ENCODE data around the gene DENND4B.

Gene DENND4B

DNA sequence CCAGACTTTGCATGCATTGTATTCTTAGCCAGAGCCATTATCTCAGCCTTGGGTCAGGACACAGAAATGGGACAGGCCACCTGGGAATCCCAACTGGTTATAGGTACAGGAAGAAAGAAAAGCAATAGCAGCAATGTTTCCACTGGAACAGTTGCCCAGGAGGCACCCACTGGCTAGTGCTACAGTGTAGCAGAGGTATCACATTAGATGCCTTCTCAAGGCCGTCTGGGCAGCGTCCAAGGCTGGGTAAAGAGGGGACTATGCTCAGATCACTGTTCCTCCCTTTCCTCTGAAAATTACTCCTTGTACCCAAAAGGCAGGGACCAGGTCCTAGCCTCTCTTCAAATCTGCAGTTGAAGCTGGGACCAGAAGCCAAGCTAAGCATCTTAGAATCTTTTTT, 23.8 kb upstream of the DENND4B start:
- no peak for DNase-seq

- DNase-seq = no peak
Observed at GRCh38 chr1:153968972-153969371, 22.5 kb upstream of the DENND4B start.

DNA sequence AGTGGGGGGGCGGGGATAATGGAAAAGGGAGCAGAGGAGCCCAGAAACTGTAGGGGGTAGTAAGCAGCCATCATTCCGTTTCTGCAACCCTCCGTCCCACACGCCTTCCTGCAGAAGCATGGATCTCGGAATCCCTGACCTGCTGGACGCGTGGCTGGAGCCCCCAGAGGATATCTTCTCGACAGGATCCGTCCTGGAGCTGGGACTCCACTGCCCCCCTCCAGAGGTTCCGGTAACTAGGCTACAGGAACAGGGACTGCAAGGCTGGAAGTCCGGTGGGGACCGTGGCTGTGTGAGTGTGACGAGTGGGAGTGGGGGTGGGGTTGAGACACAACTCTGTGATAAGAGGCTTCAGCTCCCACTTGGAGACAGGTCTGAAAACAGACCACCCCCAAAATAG, 21.9 kb upstream of the DENND4B start:
- DNase-seq = peak in 1 of 2 experiments; percentile 76

GRCh38 chr1:153968000-153968363, 21.5 kb upstream of the DENND4B start:
- DNase-seq = peak in 1 of 2 experiments; percentile 72

- peak; percentile 99 for DNase-seq
Observed at GRCh38 chr1:153967107-153967999, 20.8 kb upstream of the DENND4B start, which contains the start of gene CREB3L4. TSS of gene CREB3L4 (plus strand) at chr1:153967902. CDS start at chr1:153968526, 624 bp downstream.

DNA sequence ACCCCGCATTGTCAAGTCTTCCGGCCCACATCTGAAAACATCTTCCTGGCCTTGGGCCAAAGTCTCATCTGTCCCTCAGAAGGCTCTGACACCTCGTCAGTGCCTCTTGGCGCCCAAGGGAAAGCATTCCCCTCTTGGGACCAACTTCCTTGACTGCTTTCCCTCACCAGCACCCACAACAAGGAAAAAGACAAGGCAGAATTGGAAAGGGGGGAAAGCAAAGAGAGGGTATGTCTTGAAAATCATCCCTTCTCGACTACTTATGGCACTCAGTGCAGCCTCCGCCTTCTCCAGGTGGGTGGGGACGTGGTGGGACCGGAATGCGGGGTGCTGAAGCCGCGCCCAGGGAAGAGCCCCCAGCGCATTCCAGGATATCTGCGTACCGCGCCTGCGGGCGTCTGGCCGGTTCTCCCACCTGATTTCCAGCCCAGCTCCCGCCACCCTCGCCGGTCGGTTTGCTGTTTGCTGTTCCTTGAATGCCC, 17.4 kb upstream of the DENND4B start:
- DNase-seq = no peak

DNA sequence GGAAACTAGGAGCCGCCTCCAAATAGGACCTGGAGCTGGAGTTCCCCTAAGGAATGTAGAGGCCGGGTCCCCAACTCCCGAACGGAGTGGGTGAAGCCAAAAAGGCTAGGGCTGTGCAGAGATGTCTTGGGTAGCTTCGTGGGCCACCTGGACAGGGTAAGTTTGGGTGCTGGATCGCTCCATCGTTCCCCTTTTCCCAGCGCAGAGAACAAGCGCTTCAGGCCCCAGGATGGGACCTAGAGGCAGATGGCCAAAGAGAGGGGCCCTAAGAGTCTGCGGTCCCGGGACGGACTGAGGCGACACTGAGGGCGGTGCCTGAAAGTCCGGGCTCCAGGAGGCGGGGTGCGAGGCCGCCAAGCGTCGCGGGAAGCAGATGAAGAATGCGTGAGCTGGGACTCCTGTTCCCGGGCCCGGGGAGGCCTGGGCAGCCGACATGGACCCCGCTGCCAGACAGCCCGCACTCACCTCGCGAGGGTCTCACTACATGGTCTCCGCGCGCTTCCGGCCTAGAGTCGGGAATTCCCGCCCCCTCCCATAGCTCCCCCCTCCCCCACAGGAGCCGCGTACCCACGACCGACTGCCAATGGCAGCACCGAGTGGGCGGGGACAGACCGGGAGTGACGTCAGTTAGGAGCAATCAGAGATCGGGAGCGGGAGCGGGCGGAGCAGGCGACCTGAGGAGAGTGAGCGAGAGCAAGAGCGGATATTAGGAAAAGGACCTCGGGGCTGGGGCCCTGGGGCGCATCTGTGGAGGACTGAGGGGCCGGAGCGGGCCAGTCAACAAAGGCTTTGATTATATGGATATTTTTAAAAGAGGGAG, 16.7 kb upstream of the DENND4B start, which contains the start of gene SLC39A1:
SLC39A1 (minus strand) TSS at position 508 of the 820 bp plus-strand sequence. CDS start 822 bp downstream, outside the sequence.
- peak; percentile 99 to 100 for DNase-seq

DNA sequence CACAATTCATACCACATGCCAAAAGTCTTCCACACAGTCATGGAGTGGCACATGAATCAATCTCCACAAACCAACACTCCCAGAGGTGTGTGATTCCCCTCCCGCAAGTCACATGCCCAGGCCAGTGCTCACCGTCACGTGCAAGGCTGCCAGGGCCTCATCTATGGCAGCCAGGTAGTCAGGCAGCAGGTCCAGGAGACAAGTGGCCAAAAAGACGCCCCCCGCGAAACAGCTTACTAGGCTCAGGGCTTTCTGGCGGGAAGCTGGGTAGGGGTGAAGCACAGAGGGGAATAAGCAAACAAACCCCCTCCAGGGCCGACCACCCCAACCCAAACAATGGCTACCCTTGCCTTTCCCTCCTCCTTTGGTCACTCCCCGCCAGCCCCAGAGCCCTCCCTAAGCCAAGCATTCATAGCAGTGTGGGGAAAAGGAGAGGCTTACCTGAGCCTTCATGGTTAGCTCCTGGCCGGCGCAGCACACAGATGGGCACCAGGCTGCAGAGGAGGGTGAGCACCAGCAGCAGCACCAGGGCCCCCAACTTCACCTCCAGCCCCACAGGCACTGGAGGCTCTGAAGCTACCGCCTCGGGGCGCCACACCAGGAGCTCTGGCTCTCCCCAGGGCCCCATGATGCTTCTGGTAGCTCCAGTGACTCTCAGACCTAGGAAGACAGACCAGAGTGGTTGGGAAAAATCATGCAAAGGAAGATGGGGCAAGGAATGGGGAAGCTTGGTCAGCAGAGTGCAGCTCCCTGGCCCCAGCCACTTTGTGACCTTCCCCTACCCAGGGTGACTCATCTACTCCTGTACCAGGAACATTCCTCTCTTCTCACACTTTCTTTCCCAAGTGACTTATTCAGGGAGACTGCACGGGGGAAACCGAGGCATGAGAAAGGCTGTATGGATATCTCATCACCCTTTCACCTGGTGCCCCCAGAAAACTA, 15.8 kb upstream of the DENND4B start:
- no peak for DNase-seq

GRCh38 chr1:153961421-153961820, 14.9 kb upstream of the DENND4B start:
- DNase-seq = no peak

- no peak for DNase-seq
Observed at GRCh38 chr1:153960206-153960605, 13.7 kb upstream of the DENND4B start.

GRCh38 chr1:153959454-153959853, 12.9 kb upstream of the DENND4B start:
- DNase-seq = no peak

GRCh38 chr1:153958961-153959260, 12.4 kb upstream of the DENND4B start:
- no peak for DNase-seq

GRCh38 chr1:153958111-153958960, 11.8 kb upstream of the DENND4B start, which contains the start of gene CRTC2:
TSS of gene CRTC2 (minus strand) at chr1:153958612. CDS start at chr1:153958497, 115 bp downstream.
- DNase-seq = peak; percentile 99

DNA sequence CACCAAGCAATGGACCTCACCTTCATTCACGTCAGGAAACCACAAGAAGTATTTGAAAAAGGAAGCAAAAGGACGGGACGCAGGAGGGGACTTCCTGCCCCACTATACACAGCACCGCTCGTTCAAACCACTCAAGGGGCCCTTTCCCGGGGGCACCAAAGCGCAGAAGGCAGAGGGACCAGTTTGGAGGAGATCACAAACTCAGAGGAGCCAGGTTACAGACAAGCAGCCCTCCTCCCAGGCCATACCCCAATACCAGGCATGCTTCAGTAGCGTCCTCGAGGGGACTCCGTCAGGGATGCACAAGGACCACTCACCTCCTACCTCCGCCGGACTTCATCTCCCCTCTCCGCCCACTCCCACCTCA, 11.2 kb upstream of the DENND4B start:
- DNase-seq = no peak

DNA sequence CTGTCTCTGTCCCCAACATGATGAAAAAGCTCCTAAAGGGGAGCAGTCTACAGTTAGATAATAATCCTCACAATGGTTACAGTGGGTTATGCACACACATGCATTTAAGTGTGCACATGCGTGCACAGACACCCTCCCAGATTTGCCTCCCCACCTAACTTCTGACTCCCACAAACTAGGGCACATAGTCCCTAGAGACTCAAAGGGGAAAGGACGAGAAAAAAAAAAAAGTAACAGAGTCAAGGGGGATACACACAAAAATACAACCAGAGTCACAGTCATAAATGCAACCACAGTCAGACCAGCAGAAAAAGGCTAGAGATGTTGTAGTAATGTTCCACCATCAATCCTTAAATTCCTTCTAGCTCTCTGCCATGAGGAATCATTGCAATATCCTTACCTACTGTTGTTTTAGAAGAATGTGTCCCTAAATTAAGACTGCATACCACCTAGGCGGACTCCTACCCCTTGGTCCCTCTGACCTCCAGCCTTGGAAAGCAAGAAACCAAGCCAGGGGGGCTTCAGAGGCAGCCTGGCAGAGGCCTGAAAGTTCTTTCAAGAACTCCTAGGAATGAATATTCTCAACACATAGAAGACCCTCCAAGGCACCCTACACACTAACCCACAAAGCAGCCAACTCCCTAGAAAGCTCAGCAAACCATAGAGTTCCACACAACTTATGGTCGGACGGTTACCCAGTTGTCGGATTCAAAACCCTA, 10.6 kb upstream of the DENND4B start:
- no peak for DNase-seq

DNA sequence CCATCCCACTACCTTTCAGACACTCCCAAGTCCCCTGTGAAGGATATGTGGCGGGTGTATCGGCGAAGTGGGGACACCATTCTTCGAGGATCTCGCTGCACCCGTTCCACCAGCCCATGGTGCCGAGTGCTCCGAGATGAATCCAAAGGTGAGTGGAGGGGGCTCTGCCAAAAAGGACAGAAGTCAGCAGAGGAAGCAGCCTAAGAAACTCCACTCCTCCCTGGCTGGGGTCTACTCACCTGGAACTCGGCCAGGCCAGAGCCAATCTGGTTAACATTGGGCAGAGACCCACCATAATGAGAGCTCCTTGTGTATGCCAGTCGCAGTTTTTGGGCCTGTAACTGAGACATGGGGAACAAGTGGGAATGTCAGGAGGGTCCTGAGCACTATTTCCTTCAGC, 8.3 kb upstream of the DENND4B start:
- DNase-seq = no peak

DNA sequence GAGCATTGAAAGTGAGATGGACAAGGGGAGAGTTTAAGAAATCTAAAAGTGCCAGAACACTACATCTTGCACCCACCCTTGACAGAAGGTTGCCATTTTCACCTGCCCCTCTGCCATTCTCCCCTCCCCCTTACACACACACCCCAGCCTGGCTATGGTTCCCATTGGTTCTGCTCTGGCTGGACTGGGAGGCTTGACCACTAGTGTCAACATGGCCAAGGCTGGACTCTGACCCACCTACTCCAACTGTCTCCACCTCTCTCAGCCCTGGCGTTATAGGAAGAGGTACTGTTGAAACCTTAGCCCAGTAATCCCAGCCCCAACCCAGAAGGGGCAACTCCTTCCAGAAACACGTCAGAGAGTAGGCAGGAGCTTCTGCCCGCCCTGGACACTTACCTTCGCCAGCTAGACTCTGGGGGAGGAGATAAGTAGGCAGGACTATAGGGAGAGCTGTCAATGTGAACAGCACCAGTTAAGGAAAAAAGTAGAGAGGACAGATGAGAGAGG, 7.4 kb upstream of the DENND4B start:
- DNase-seq = no peak

DNA sequence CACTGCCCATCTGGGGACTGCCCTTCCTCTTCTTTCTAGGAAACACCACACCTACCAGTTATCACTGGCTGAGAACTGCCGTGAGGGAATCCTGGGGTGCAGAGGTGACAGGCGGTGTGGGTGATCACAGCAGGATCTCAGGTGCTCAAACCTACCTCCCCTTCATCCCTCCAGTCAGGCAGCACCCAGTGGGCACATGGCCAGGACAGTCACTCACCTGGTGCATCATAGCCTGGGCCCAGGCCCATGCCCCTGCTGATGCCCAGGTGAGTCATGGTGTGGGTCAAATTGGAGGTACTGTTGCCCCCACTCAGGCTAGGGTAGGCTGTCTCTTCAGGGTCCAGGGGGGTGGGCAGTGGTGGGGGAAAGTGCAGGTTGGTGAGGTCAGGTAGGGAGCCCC, 5.3 kb upstream of the DENND4B start:
- no peak for DNase-seq

DNA sequence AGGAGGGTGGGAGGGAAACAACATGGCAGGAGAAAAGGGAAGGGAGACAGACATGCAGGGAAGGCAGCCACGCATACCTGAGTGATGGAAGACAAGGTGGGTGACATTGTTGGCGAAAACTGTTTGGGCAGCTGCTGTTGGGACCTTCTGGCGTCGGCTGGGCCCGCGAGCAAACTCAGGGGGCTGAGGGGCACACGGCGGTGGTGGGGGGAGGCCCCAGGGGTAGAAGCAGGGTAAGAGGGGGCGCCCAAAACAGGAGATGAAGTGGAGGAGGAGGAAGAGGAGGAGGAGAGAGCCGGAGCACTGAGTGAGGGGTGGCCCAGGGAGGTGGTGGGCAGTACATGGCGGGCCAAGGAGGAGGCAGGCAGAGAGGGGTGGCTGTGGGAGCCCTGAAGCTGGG, 4.7 kb upstream of the DENND4B start:
- DNase-seq = no peak

- DNase-seq = peak in 1 of 2 experiments; percentile 45
Observed at GRCh38 chr1:153945795-153946621, 510 bp downstream of the DENND4B start.
